TTC549 (cell line): ENCODE data around the gene SPSB4.
"Not testable (repeated sequence)": the region's sequence is repeated elsewhere in the genome, so short reads cannot be mapped to it uniquely, and the experiment has no call there.

Experiments used
- FAIRE-seq: peaks from 2 replicates; lab custom pipeline; 2012; peaks lifted over from hg19 to GRCh38; lab: Jason Lieb, UNC

Gene SPSB4

DNA sequence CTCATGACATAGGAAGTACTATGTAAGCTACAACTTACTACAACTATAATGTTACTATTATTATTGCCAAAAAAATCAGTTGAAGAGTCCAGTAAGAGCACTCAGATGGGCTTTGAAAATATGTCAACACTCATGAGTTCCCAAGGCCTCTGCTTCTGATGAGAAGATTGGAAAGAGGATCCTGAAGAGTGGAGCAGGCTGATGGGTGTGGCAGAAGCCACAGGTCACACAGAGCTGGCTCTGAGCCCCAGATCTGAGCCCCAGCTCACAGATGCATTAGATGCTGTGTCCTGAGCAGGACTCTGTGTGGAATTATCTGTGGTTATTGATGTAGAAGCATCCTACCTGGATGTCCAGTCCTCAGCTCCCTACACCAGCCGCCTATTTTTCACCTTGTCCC is 65.6 kb downstream of the SPSB4 start:
- no peak for FAIRE-seq

DNA sequence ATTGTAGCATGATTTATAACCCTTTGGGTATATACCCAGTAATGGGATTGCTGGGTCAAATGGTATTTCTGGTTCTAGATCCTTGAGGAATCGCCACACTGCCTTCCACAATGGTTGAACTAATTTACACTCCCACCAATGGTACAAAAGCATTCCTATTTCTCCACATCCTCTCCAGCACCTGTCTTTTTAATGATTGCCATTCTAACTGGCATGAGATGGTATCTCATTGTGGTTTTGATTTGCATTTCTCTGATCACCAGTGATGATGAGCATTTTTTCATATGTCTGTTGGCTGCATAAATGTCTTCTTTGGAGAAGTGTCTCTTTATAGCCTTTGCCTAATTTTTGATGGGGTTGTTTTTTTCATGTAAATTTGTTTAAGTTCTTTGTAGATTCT is 66.8 kb downstream of the SPSB4 start:
- FAIRE-seq = not testable (repeated sequence)

DNA sequence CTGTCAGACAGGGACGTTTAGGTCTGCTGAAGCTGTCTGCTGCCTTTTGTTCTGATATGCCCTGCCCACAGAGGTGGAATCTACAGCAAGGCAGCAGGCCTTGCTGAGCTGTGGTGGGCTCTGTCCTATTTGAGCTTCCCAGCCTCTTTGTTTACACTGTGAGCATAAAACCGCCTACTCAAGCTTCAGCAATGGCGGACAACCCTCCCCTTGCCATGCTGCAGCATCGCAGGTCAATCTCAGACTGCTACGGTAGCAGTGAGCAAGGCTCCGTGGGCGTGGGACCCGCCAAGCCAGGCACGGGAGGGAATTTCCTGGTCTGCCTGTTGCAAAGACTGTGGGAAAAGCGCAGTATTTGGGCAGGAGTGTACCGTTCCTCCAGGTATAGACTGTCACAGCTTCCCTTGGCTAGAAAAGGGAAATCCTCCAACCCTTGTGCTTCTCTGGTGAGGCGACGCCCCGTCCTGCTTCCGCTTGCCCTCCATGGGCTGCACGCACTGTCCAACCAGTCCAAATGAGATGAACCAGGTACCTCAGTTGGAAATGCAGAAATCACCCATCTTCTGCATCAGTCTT is 71.4 kb downstream of the SPSB4 start:
- no peak for FAIRE-seq

DNA sequence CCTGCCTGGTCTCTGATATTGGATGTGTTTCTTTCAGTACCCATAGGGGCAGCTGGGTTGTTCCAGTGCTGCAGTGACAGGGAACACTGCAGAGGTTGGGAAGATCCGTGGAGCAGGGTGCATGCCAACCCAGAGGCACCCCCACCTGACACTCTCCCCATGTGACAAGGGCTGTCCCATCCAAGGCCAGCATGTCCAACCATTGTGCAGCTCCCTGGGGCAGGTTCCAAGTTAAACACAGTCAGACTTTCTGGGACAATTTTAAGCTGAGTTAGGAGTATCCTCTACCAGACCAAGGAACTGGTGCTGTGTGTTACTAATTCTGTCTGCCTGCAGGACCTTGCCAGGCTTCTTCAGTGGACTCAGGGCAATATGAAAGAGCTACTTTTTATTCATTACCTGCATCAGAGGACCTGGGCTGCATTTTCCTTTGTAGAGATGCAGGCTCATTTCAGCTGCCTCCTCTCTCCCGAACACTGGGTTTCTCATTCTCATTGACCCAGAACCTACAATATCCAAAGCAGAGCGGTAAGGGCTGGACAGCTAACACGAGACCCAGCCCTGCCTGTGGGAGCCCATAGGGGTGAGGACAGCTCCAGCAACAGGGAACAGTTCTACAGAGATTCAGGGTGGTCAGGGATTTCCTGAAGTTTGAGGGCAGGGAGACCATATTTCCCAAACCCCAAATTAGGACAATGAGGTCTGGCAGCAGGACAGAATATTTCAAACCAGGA is 72.7 kb downstream of the SPSB4 start:
- no peak for FAIRE-seq

DNA sequence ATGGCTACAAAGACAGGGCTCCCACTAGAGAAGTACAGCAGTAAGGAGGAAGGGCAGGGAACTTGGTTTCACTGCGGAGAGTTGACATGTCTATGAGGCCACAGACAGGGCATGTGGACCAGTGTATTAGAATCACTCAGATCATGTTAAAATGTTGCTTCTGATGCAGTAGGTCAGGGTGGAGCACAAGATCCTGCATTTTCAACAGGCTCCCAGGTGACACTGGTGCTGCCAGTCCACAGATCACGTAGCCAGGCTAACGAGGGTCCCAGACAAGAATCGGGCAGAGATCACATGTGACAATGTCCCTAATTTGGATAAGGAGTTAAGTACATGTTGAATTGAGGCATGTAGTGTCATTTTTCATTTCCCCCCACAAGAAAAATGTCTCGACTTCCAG is 73.6 kb downstream of the SPSB4 start:
- FAIRE-seq = no peak

DNA sequence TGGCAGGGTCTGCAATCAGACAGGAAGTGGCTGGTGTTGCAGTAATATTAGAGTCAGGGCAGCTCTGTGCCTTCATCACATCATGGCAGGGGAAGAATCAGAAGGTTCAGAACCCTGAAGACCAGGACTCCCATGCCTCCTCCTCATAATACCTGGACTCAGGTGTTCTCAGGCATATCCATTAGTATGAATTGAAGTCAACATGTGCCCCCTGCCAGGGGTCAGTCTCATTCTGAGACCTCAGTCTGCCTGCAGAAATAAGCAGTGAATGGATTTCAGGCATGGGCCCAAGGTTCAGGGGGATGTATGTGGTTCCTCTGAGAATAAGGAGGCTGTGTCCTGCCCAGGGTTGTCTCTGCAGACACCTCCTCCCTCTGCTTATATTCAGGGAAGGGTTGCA is 74.2 kb downstream of the SPSB4 start:
- no peak for FAIRE-seq

DNA sequence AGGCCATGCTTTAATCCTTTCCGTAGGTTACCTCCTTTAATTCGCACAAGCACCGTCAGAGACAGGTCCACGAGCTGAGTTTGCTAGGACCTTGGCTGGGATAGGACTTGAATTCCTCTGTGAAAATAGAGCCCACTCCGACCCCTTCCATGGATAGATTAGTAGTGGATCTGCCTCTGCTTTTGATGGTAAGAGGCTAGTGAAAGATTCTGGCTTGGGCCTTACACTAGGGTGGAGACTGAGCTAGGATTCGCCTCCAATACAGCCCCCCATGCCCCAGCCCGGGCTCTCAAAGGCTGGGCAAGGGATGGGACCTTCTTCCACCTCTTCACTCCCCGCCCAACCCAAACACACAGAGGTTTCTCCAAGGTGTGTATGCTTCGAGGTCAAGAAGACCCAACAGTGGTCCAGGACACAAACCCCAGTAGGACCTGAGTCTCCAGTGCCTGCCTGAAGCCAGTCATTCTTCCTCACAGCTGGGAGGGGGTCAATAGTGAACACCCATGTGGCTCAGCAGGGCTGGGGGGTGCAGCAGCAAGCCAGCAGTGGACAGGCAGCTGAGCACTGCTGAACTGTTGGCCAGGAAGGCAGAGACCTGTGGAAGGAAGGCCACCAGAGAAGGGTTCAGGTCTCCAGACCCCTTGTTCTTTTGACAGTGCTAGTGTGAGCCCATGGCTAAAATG is 75.7 kb downstream of the SPSB4 start:
- no peak for FAIRE-seq

DNA sequence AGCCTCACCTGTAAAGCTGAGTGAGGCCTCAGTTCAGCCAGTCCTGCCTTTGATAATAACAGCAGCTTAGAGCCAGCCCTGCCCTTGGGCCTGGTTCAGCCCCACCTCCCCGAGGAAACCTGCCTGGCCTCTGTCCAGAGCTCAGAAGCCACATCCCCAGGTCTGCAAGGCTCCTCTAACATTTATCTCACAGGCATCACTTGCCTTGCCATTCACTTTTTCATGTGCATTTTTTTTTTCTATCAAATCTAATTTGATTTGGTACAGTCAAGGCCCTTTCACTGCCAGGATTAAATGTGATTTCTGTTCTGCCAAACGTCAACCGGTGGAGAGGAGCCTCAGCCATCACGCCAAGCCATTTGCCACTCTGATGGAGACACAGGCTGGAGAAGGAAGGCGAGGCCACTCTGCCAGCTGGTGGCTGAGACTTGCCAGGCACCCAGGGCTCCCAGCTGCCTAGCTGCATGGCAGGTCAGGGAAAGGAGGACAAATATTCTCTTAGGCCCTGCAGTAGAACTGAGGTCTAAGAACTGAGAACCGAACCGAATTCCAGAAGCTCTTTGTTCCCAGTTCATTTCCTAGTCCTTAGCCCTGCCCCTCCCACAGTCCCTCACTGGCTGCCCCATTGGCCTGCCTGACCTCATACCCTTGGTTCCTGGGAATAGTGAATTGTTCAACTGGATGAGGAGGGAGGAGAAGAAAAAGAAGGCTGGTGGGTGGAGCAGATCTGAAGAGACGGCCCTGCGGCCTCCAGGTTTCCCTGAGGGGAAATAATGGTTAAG is 76.4 kb downstream of the SPSB4 start:
- no peak for FAIRE-seq

DNA sequence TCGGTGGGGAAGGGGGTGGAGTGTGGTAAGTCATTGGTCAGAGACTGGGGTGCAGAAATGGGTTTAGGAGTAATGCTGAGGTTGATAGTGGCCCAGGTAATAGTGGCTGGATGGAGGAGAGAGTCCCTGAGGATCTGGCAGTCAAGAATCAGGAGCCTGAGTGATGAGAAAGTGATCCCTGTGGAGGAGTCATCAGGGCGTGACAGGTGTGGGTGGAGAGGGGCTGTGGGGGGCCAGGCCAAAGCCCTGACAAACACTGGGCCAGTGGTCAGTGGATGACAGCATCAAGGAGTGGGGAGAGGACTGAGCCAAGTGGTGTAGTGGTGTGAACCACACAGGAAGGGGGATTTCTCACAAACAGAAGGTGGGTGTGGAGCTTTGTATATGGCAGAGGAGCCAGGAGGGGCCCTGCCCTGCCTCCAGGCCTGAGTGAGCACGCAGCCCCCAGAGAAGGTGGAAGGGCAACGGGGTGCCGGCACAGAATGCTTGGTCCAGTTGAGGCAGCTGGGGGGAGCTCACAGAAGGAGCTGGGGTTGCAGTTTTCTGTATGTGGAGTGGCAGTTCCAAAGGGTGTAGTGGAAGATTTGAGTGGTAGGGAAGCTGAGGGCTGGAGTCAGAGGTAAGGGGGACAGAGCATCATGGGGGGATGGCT is 77.1 kb downstream of the SPSB4 start:
- FAIRE-seq = no peak

DNA sequence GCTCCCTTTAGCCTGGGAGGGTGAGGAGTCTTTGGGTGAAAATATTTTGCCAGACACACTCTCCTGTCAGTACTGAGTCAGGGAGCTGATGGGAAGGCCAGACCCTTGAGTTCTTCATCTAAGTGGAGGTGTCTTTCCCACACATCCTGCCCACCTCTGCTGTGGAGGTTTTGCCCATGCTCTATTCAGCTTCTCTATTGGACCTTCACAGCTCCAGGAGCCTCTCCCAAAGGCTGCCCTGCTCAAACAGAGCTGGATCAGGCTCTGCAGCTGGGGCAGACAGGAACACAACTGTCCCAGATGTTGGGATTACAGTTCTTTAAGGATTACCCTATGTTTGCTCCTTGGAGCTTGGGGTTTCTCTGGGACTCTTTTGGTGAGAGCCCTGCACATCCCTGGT is 77.9 kb downstream of the SPSB4 start:
- FAIRE-seq = no peak

DNA sequence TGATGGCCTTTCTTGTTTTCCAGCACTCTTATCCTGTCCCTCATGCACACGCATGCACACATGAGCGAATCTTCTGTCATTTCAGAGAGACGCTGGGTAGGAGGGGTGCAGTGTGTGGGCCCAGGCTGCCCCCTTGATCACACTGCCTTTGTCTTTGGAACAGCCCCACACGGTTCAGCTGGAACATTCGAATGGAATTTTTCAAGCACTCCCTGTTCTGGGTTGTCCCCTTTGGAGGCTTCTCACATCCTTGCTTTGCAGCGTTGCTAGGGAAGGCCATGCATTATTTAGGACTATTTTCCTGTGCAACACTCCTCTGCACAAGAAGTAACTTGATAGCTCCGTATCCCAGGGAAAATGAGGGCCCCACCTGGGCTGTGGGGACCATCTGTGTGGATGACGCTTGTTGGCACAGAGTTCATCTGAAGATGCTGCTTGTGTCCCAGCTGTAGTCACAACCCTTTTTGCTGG is 78.4 kb downstream of the SPSB4 start:
- no peak for FAIRE-seq

DNA sequence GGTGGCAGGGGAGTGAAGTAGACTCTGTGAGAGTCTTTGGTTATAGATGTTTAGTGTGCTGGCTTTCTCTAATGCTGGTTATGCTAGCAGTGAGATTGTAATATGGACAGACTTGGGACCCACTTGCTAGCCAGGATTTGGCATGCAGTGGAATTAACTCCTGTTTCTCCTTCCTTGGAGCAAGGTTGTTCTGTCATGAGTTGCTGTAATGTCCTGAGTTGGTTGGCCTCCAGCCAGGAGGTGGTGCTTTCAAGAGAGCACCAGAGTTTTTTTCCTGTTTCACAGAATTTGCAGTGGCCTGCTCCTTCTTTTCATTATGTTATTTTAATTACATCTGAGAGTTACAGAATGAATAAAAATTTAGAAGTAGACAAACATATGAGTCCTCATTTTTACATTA is 92.4 kb downstream of the SPSB4 start:
- no peak for FAIRE-seq

DNA sequence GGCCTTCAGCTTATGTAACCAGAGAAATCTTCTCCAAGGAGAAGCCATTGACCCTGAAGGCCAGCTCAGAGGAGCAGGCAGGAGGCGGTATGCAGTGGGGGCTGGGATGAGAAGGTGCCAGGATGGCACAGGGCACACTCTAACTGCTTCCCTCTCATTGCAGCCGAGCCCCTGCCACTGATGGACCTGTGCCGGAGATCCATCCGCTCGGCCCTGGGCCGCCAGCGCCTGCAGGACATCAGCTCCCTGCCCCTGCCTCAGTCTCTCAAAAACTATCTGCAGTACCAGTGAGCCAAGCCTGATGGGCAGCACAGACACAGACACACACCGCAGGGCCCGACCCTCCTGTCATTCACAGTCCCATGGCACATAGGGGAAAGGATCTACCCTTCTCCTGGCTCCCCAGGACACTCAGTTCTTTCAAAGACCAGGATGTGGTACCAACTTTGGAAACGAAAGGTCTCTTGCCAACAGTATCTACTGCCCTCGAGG is 95.9 kb downstream of the SPSB4 start:
- no peak for FAIRE-seq

DNA sequence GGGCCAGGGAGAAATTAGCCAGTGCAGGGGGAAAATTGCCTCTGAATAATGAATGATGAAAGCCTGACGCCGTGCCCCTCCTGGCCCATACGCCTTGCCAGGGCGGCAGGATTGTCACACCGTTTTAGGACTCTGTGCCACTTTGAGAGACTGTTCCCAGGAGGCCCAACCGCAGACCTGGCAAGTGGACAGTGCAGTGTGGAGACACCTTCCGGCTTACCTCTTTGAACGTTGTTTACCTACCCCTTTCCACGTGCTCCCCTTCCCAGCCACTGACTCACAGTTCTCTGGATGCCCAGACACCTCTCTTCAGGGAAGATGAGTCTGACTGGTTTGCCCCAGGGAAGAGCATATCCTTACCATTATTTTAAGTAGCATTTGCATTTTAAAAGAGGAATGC is 96.5 kb downstream of the SPSB4 start:
- no peak for FAIRE-seq

DNA sequence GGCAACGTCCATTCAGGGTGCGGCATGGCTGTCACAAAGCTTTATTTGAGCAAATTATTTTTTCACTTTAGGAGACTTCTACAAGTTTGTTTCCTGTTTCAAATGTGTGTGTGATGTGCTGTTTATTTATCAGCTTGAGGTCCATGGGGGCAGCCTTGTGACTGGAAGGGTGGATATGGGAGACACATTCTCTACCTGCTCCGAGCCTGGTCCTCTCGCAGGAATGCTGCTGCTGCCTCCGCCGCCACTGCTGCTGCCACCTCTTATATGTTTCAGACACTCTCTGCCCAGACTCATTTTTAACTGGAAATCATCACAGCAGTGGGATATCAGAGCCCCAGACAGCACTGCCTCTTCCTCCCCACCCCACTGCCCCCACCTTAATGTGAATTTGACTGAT is 97.0 kb downstream of the SPSB4 start:
- FAIRE-seq = no peak

DNA sequence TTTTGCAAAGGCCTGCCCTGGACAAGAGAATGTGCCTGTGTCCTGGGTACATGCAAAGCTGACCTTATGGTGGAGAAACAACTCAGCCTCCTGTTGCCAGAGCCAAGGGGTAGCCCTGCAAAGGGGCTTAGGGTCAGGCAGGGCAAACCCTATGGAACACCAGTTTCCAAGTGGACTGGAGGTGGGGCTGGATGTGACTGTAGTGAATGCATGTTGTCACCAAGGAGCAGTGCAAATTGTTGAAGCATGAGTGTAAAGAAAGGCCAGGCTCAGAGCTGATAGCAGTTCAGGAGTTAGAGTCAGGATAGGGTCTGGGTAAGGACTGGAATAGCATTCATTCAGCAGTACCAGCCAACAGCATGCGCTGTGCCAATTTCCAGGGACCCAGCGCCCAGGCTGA is 97.6 kb downstream of the SPSB4 start:
- FAIRE-seq = no peak

DNA sequence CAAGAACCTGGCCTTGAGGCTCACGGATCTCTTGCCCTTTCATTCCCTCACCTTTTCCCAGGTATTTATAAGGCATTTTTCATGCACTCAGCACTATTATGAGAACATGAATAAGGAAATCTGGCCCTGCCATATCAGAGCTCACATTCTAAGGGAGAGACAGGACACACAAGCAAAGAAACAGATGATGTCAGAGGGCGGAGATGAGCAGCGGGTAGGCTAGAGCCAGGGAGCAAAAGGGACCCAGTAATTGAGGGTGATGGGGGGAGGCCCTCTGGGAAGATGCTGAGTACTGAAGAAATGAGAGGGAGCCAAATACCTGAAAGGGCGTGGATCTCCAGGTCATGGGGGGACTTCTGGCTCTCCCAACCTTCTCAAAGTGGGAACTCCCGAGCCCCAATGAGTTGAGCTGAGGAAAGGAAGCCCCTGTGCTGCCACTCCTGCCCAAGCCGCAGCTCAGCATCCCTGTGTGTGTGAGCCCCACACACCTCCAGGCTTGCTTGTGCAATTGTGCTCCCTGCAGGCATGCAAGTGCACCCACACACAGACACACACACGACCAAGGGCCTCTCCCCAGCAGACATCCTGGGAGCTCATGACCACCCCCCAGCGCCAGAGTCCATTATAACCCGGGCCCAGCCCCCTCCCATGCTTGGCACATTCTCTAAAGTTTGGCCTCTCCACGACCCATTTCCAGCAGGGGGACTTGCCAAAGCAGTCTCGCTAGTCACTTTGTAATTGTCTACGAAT is 99.1 kb downstream of the SPSB4 start:
- no peak for FAIRE-seq

DNA sequence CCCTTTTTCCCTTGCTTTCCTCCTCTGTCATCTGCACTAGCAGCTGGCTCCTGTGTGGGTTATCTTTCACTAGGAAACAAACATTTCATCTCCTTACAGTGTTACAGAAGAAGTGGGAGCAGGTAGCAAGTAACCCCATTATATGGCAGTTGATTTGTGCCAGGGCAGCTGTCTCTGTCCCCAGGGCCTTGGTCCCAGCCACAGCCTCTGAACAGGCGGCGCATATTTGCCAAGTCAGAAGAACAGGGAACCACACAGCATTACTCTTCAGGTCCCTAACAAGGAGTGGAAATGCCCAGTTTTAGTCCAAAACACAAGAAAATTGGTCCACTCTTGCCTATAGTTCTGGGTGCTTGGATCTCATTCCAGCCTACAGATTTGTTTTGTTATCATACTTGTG is 99.8 kb downstream of the SPSB4 start:
- no peak for FAIRE-seq

DNA sequence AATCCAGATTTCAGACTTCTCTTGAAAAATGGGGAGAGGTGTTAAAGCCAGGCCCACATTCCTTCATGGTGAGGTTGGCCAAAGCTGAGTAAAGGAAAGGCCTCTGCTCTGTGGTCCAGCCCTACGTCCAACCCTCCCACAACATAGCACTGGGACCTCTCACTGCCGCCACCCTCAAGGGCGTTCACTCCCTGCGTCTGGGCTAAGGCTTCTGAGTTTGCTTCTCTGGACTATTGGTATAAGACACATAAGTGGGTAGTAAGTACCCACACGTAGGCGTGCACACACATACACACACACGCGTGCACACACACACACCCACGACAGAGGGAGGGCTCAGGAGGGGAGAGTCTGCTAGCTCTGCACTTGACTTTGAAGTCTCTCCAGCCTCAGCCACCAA is 100.3 kb downstream of the SPSB4 start:
- FAIRE-seq = no peak

DNA sequence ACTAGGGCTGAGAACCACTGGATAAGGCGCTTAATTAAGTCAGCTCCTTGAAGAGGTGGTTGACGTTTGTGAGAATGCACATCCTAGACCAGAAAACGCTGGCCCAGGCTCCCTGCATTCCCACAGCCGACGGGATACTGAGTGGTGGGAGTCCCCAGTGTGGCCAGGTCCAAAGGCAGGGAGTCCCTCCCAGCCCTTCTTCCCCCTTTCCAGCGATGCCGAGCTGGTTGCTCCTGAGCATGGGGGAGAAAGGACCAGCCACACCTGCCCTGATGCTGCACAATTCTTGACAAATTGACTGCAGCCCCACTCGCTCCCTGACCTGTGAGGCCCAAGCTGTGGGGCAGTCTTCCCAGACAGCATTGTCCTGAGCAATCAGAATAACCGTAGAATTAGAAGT is 101.0 kb downstream of the SPSB4 start:
- FAIRE-seq = no peak
